ENCODE results near the gene WDR72.

The WDR72 gene

DNA sequence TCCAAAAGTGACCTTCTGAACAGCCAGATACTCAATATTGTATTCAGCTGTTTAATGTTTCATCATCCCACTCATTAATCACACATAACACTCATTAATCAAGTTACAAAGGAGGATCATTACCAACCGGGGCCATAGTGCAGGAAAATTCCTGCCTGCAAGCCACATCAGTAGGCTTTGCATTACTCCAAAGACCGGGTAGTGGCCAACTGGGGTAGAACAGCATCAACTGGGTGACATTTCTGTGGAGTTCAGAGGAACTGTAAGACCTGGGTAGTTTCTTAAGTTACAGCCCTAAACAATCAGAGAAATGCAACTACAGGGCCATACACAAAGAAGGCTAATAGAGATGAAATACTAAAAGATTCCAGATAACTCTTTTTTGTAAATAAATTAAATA, 253.1 kb downstream of the WDR72 start:
- no peaks in the 10 kb centered on the region for H3K9me2 ChIP-seq (replicated peaks; ENCODE audit: low read depth, low read length)
- H3K27me3 ChIP-seq (ENCODE audit: insufficient read depth, low read length, poor library complexity, severe bottlenecking), result no peaks in the 10 kb centered on the region
- no peaks in the 10 kb centered on the region for H3K79me2 ChIP-seq (ENCODE audit: insufficient read depth, low read length)
- no peak overlapping the region for H3K4me2 ChIP-seq (ENCODE audit: low read depth, low read length, poor library complexity, severe bottlenecking)
- H3F3A ChIP-seq (ENCODE audit: low read depth), result no peaks in the 10 kb centered on the region
- no peak overlapping the region for H2AFZ ChIP-seq (ENCODE audit: low read length)
- H4K20me1 ChIP-seq (ENCODE audit: insufficient read depth, low read length, poor library complexity, severe bottlenecking), result no peaks in the 10 kb centered on the region
- no peak overlapping the region for H3K9ac ChIP-seq (ENCODE audit: low read depth, low read length, poor library complexity, severe bottlenecking)
- H3K9me3 ChIP-seq (ENCODE audit: insufficient read depth, low read depth, low read length), result no peaks in the 10 kb centered on the region
- H3K36me3 ChIP-seq (ENCODE audit: insufficient read depth, low read length), result no peaks in the 10 kb centered on the region
- H3K4me1 ChIP-seq (ENCODE audit: insufficient read depth, low read length, poor library complexity, severe bottlenecking), result no peaks in the 10 kb centered on the region
- TF ChIP-seq, protein P1, sequence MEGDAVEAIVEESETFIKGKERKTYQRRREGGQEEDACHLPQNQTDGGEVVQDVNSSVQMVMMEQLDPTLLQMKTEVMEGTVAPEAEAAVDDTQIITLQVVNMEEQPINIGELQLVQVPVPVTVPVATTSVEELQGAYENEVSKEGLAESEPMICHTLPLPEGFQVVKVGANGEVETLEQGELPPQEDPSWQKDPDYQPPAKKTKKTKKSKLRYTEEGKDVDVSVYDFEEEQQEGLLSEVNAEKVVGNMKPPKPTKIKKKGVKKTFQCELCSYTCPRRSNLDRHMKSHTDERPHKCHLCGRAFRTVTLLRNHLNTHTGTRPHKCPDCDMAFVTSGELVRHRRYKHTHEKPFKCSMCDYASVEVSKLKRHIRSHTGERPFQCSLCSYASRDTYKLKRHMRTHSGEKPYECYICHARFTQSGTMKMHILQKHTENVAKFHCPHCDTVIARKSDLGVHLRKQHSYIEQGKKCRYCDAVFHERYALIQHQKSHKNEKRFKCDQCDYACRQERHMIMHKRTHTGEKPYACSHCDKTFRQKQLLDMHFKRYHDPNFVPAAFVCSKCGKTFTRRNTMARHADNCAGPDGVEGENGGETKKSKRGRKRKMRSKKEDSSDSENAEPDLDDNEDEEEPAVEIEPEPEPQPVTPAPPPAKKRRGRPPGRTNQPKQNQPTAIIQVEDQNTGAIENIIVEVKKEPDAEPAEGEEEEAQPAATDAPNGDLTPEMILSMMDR (conservative IDR thresholded peaks at IDR 0.05; ENCODE audit: low read length), result no peak
- no peak for TF ChIP-seq EZH2phosphoT487 (IDR thresholded peaks at IDR 0.05; ENCODE audit: borderline replicate concordance)
- no peak overlapping the region for H3K4me3 ChIP-seq (ENCODE audit: low read length, poor library complexity, severe bottlenecking)

DNA sequence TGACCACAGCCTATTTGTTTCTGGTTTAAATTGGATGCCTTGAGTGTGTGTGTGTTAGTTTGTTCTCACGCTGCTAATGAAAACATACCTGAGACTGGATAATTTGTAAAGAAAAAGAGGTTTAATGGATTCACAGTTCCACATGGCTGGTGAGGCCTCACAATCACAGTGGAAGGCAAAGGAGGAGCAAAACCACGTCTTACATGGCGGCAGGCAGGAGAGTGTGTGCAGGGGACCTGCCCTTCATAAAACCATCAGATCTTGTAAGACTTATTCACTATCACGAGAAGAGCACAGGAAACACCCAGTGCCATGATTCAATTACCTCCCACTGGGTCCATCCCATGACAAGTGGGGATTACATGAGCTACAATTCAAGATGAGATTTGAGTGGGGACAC, 260.5 kb downstream of the WDR72 start:
- no peak for TF ChIP-seq EZH2phosphoT487 (IDR thresholded peaks at IDR 0.05; ENCODE audit: borderline replicate concordance)
- TF ChIP-seq, protein P1 (conservative IDR thresholded peaks at IDR 0.05; ENCODE audit: low read length), result no peak
- no peaks in the 10 kb centered on the region for H3K9me3 ChIP-seq (ENCODE audit: insufficient read depth, low read depth, low read length)
- H4K20me1 ChIP-seq (ENCODE audit: insufficient read depth, low read length, poor library complexity, severe bottlenecking), result no peaks in the 10 kb centered on the region
- no peak overlapping the region for H3K4me2 ChIP-seq (ENCODE audit: low read depth, low read length, poor library complexity, severe bottlenecking)
- no peak overlapping the region for H3K4me3 ChIP-seq (ENCODE audit: low read length, poor library complexity, severe bottlenecking)
- H3K9ac ChIP-seq (ENCODE audit: low read depth, low read length, poor library complexity, severe bottlenecking), result no peak overlapping the region
- no peaks in the 10 kb centered on the region for H3K4me1 ChIP-seq (ENCODE audit: insufficient read depth, low read length, poor library complexity, severe bottlenecking)
- H2AFZ ChIP-seq (ENCODE audit: low read length), result no peak overlapping the region
- no peaks in the 10 kb centered on the region for H3K79me2 ChIP-seq (ENCODE audit: insufficient read depth, low read length)
- no peaks in the 10 kb centered on the region for H3K27me3 ChIP-seq (ENCODE audit: insufficient read depth, low read length, poor library complexity, severe bottlenecking)
- H3K36me3 ChIP-seq (ENCODE audit: insufficient read depth, low read length), result no peaks in the 10 kb centered on the region
- H3F3A ChIP-seq (ENCODE audit: low read depth), result no peaks in the 10 kb centered on the region
- H3K9me2 ChIP-seq (replicated peaks; ENCODE audit: low read depth, low read length), result no peaks in the 10 kb centered on the region

DNA sequence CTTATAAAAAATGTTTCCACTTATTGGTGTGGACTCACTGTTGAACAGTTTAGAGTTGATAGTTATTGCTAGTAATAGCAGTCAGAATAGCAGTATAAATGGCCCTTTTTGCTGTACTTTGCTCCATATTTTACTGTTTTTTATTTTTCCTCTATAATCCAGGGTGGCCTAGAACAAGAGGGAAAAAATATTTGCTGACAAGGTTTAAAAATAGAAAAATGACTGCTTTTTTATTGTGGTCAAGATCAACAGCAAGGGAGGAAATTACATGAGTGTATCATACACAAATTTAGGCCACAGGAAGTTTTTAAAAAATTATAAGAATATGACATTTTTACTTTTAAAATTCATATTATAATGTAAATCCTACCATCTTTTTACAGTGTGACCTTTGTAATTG, 269.1 kb downstream of the WDR72 start:
- H3K79me2 ChIP-seq (ENCODE audit: insufficient read depth, low read length), result no peaks in the 10 kb centered on the region
- H3F3A ChIP-seq (ENCODE audit: low read depth), result no peaks in the 10 kb centered on the region
- no peaks in the 10 kb centered on the region for H4K20me1 ChIP-seq (ENCODE audit: insufficient read depth, low read length, poor library complexity, severe bottlenecking)
- no peaks in the 10 kb centered on the region for H3K9me3 ChIP-seq (ENCODE audit: insufficient read depth, low read depth, low read length)
- no peak overlapping the region for H3K4me2 ChIP-seq (ENCODE audit: low read depth, low read length, poor library complexity, severe bottlenecking)
- no peak overlapping the region for H3K9ac ChIP-seq (ENCODE audit: low read depth, low read length, poor library complexity, severe bottlenecking)
- no peak overlapping the region for H2AFZ ChIP-seq (ENCODE audit: low read length)
- no peaks in the 10 kb centered on the region for H3K27me3 ChIP-seq (ENCODE audit: insufficient read depth, low read length, poor library complexity, severe bottlenecking)
- no peak for TF ChIP-seq EZH2phosphoT487 (IDR thresholded peaks at IDR 0.05; ENCODE audit: borderline replicate concordance)
- TF ChIP-seq, protein P1 (conservative IDR thresholded peaks at IDR 0.05; ENCODE audit: low read length), result no peak
- H3K4me1 ChIP-seq (ENCODE audit: insufficient read depth, low read length, poor library complexity, severe bottlenecking), result no peaks in the 10 kb centered on the region
- no peaks in the 10 kb centered on the region for H3K36me3 ChIP-seq (ENCODE audit: insufficient read depth, low read length)
- H3K9me2 ChIP-seq (replicated peaks; ENCODE audit: low read depth, low read length), result no peaks in the 10 kb centered on the region
- H3K4me3 ChIP-seq (ENCODE audit: low read length, poor library complexity, severe bottlenecking), result no peak overlapping the region
